ENCODE measurements around the gene ANXA4. TPM values are rescaled to one million over a fixed set of nuclear protein-coding genes. Genes with fewer than 3 reads are reported as not detected.

The ANXA4 gene
- total and polyA plus RNA-seq, 8 donors: 40.8 to 193 (median 80.8) TPM

GRCh38 chr2:69774984-69775982 lies 33.3 kb downstream of the ANXA4 start:
- no peaks in the 10 kb centered on the region for H3K9me3 ChIP-seq
- no peaks in the 10 kb centered on the region for H3K27me3 ChIP-seq
- intact Hi-C loops (cut with DNase I; ENCODE audit: low total_unique reads): no loop called here
- no peaks in the 10 kb centered on the region for H3K36me3 ChIP-seq
- TF ChIP-seq EP300 (IDR thresholded peaks at IDR 0.05) (no peak), POLR2AphosphoS5 (IDR thresholded peaks at IDR 0.05) (peak in 2 of 3 donors; percentile 62 to 65)
- peak overlapping the region; percentile 66 to 85 (median 78) for H3K27ac ChIP-seq
- peaks cover 42 to 99% (median 80%) of the 10 kb centered on the region in 4 donors for H3K4me1 ChIP-seq
- no peak for DNase-seq
- H3K4me3 ChIP-seq: no peak overlapping the region
- 23 to 56% (median 50%) methylated on average over 7 of the region's 7 CpGs for WGBS, 5 donors

GRCh38 chr2:69776886-69777785 lies 35.2 kb downstream of the ANXA4 start:
- 51 to 75% (median 63%) methylated on average over 9 of the region's 9 CpGs for WGBS, 5 donors
- H3K27me3 ChIP-seq: no peaks in the 10 kb centered on the region
- DNase-seq: peak in 1 of 2 donors; percentile 51
- peak overlapping the region; percentile 65 to 85 (median 72) for H3K27ac ChIP-seq
- no peaks in the 10 kb centered on the region for H3K9me3 ChIP-seq
- no peak for TF ChIP-seq EP300 (IDR thresholded peaks at IDR 0.05)
- peak in 2 of 3 donors; percentile 14 to 40 for TF ChIP-seq POLR2AphosphoS5 (IDR thresholded peaks at IDR 0.05)
- TF ChIP-seq, protein P1, sequence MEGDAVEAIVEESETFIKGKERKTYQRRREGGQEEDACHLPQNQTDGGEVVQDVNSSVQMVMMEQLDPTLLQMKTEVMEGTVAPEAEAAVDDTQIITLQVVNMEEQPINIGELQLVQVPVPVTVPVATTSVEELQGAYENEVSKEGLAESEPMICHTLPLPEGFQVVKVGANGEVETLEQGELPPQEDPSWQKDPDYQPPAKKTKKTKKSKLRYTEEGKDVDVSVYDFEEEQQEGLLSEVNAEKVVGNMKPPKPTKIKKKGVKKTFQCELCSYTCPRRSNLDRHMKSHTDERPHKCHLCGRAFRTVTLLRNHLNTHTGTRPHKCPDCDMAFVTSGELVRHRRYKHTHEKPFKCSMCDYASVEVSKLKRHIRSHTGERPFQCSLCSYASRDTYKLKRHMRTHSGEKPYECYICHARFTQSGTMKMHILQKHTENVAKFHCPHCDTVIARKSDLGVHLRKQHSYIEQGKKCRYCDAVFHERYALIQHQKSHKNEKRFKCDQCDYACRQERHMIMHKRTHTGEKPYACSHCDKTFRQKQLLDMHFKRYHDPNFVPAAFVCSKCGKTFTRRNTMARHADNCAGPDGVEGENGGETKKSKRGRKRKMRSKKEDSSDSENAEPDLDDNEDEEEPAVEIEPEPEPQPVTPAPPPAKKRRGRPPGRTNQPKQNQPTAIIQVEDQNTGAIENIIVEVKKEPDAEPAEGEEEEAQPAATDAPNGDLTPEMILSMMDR (IDR thresholded peaks at IDR 0.05): no peak
- TF ChIP-seq POLR2A (IDR thresholded peaks at IDR 0.05): no peak
- intact Hi-C loops (cut with DNase I; ENCODE audit: low total_unique reads): no loop called here
- no peaks in the 10 kb centered on the region for H3K36me3 ChIP-seq
- peaks cover 53 to 92% (median 78%) of the 10 kb centered on the region in 4 donors for H3K4me1 ChIP-seq
- H3K4me3 ChIP-seq: no peak overlapping the region

DNA sequence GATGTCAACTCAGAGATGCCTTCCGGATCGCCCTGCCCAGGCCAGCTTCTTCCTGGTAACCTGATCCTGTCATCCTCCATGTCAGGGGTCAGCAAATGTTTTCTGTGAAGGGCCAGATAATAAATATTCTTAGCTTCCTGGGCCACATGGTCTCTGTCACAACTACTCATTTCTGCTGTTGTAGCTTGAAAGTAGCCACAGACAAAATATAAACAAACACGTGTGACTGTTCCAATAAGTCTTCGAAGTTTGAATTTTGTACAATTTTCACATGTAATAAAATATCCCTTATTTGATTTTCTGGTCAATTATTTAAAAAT lies 35.8 kb downstream of the ANXA4 start:
- TF ChIP-seq POLR2AphosphoS5 (IDR thresholded peaks at IDR 0.05) (no peak), EP300 (IDR thresholded peaks at IDR 0.05) (no peak), POLR2A (IDR thresholded peaks at IDR 0.05) (no peak)
- Histone ChIP-seq H3K9me3 (no peaks in the 10 kb centered on the region), H3K4me1 (peaks cover 54 to 91% (median 77%) of the 10 kb centered on the region in 4 donors), H3K4me3 (no peak overlapping the region), H3K36me3 (peaks cover 0 to under 1% (median 0%) of the 10 kb centered on the region in 4 donors), H3K27me3 (no peaks in the 10 kb centered on the region), H3K27ac (peak overlapping the region; percentile 65 to 85 (median 72))
- WGBS, 5 donors: 81 to 92% (median 85%) methylated on average over 4 of the region's 4 CpGs
- intact Hi-C loops (cut with DNase I; ENCODE audit: low total_unique reads): no loop called here
- no peak for DNase-seq

GRCh38 chr2:69779258-69780001 lies 37.5 kb downstream of the ANXA4 start:
- TF ChIP-seq POLR2AphosphoS5 (IDR thresholded peaks at IDR 0.05) (peak in 2 of 3 donors; percentile 29 to 34), POLR2A (IDR thresholded peaks at IDR 0.05) (no peak), EP300 (IDR thresholded peaks at IDR 0.05) (no peak)
- TF ChIP-seq, protein P1 (IDR thresholded peaks at IDR 0.05): no peak
- Histone ChIP-seq H3K27ac (peak overlapping the region; percentile 72 to 85 (median 82)), H3K4me3 (no peak overlapping the region), H3K4me1 (peaks cover 42 to 89% (median 64%) of the 10 kb centered on the region in 4 donors), H3K27me3 (no peaks in the 10 kb centered on the region), H3K9me3 (no peaks in the 10 kb centered on the region), H3K36me3 (peaks cover 0 to 5% (median under 1%) of the 10 kb centered on the region in 4 donors)
- DNase-seq: peak in 1 of 2 donors; percentile 67
- intact Hi-C loops (cut with DNase I; ENCODE audit: low total_unique reads): no loop called here
- 40 to 63% (median 52%) methylated on average over 5 of the region's 5 CpGs for WGBS, 5 donors
